SK-N-SH treated with all-trans-retinoic acid at 6 μM for 48 hours (cell line): ENCODE results near the gene PTPRJ.

Experiments
- ATAC-seq: fragments of 200-7000 bp; cut with Tn5 transposase; 3 replicates; pipeline ENCODE4 v1.9.1; 2020; ENCODE audit warnings: mild to moderate bottlenecking, moderate library complexity
- ARNTL ChIP-seq: fragments of 450-650 bp; formaldehyde crosslinking; IDR thresholded peaks from 2 replicates; pipeline ENCODE4 v1.5.0; 2020; ENCODE audit warnings: low read depth, mild to moderate bottlenecking, moderate library complexity, borderline replicate concordance
- BACH2 ChIP-seq: fragments of 250-450 bp; sonication (Bioruptor Pico); IDR thresholded peaks from 2 replicates; pipeline ENCODE4 v1.9.0; 2021; ENCODE audit warnings: mild to moderate bottlenecking, borderline replicate concordance
- CREB5 ChIP-seq: fragments of 250-450 bp; sonication (Bioruptor Pico); IDR thresholded peaks from 2 replicates; pipeline ENCODE4 v1.5.1; 2020; ENCODE audit warnings: low read depth, mild to moderate bottlenecking, moderate library complexity
- CSDC2 ChIP-seq: fragments of 250-450 bp; sonication (Bioruptor Pico); IDR thresholded peaks from 2 replicates; pipeline ENCODE4 v1.5.0; 2020; ENCODE audit warnings: mild to moderate bottlenecking, moderate library complexity
- CSRNP3 ChIP-seq: fragments of 250-450 bp; sonication (Bioruptor Pico); IDR thresholded peaks from 2 replicates; pipeline ENCODE4 v1.5.1; 2021; ENCODE audit warnings: mild to moderate bottlenecking, moderate library complexity
- ESRRG ChIP-seq: fragments of 250-450 bp; sonication (Bioruptor Pico); IDR thresholded peaks from 2 replicates; pipeline ENCODE4 v1.6.1; 2021; ENCODE audit warnings: mild to moderate bottlenecking
- OSR1 ChIP-seq: fragments of 250-450 bp; sonication (Bioruptor Pico); IDR thresholded peaks from 2 replicates; pipeline ENCODE4 v1.8.0; 2022; ENCODE audit warnings: moderate library complexity, mild to moderate bottlenecking, inconsistent platforms
- PATZ1 ChIP-seq: fragments of 250-450 bp; sonication (Bioruptor Pico); IDR thresholded peaks from 2 replicates; pipeline ENCODE4 v1.8.0; 2020; ENCODE audit warnings: mild to moderate bottlenecking, moderate library complexity, borderline replicate concordance
- POU6F1 ChIP-seq: fragments of 250-450 bp; sonication (Bioruptor Pico); IDR thresholded peaks from 2 replicates; pipeline ENCODE4 v1.8.0; 2021; ENCODE audit warnings: low read depth, mild to moderate bottlenecking, moderate library complexity, borderline replicate concordance
- PPARA ChIP-seq: fragments of 250-450 bp; sonication (Bioruptor Pico); IDR thresholded peaks from 2 replicates; pipeline ENCODE4 v1.5.0; 2020; ENCODE audit warnings: mild to moderate bottlenecking, borderline replicate concordance
- RARB ChIP-seq: fragments of 250-450 bp; sonication (Bioruptor Pico); IDR thresholded peaks from 2 replicates; pipeline ENCODE4 v1.8.0; 2021; ENCODE audit warnings: mild to moderate bottlenecking, moderate library complexity
- SNAI2 ChIP-seq: fragments of 250-450 bp; sonication (Bioruptor Pico); IDR thresholded peaks from 2 replicates; pipeline ENCODE4 v1.5.0; 2020; ENCODE audit warnings: mild to moderate bottlenecking, moderate library complexity
- TCF4 ChIP-seq: fragments of 250-450 bp; sonication (Bioruptor Pico); IDR thresholded peaks from 2 replicates; pipeline ENCODE4 v1.8.0; 2021; ENCODE audit warnings: mild to moderate bottlenecking, moderate library complexity, borderline replicate concordance
- TOX ChIP-seq: fragments of 250-450 bp; sonication (Bioruptor Pico); IDR thresholded peaks from 2 replicates; pipeline ENCODE4 v1.8.0; 2021; ENCODE audit warnings: mild to moderate bottlenecking, moderate library complexity, borderline replicate concordance
- ZC3H10 ChIP-seq: fragments of 250-450 bp; sonication (Bioruptor Pico); IDR thresholded peaks from 2 replicates; pipeline ENCODE4 v1.5.1; 2021; ENCODE audit warnings: mild to moderate bottlenecking, moderate library complexity
- ZFP3 ChIP-seq: fragments of 250-450 bp; sonication (Bioruptor Pico); IDR thresholded peaks from 2 replicates; pipeline ENCODE4 v1.5.0; 2020; ENCODE audit warnings: mild to moderate bottlenecking, moderate library complexity
- ZFP30 ChIP-seq: fragments of 450-650 bp; formaldehyde crosslinking; IDR thresholded peaks from 2 replicates; pipeline ENCODE4 v1.5.0; 2022; ENCODE audit warnings: mild to moderate bottlenecking, moderate library complexity
- ZNF565 ChIP-seq: fragments of 450-650 bp; formaldehyde crosslinking; conservative IDR thresholded peaks from 2 replicates; pipeline ENCODE4 v1.5.0; 2020; ENCODE audit warnings: low read depth, mild to moderate bottlenecking, moderate library complexity
- ZNF70 ChIP-seq: fragments of 450-650 bp; formaldehyde crosslinking; IDR thresholded peaks from 2 replicates; pipeline ENCODE4 v1.5.0; 2020; ENCODE audit warnings: mild to moderate bottlenecking, moderate library complexity
- ZNF8 ChIP-seq: fragments of 450-650 bp; formaldehyde crosslinking; IDR thresholded peaks from 2 replicates; pipeline ENCODE4 v1.5.0; 2020; ENCODE audit warnings: mild to moderate bottlenecking, moderate library complexity

Gene PTPRJ

GRCh38 chr11:48088682-48089050 is 108.3 kb downstream of the PTPRJ start:
- no peak for TF ChIP-seq BACH2 (CRISPR knock-in tag)
- TF ChIP-seq ZNF70 (CRISPR knock-in tag) = no peak
- no peak for TF ChIP-seq ZC3H10
- TF ChIP-seq ZFP30 = no peak
- no peak for TF ChIP-seq TOX (CRISPR knock-in tag)
- TF ChIP-seq OSR1 = no peak
- no peak for TF ChIP-seq CSRNP3 (CRISPR knock-in tag)
- TF ChIP-seq CREB5 = no peak
- TF ChIP-seq ZNF8 (CRISPR knock-in tag) = no peak
- no peak for TF ChIP-seq ESRRG
- ATAC-seq = no peak

- TF ChIP-seq ZC3H10 = no peak
- TF ChIP-seq BACH2 (CRISPR knock-in tag) = no peak
- no peak for TF ChIP-seq ZNF565 (CRISPR knock-in tag)
- ATAC-seq = no peak; the same call in 2 of the 3 replicates
These were observed 109.8 kb downstream of the PTPRJ start for GRCh38 chr11:48090174-48090573.

- TF ChIP-seq OSR1 (no peak), TCF4 (no peak), ZNF70 (CRISPR knock-in tag) (no peak), TOX (CRISPR knock-in tag) (no peak), ZFP3 (CRISPR knock-in tag) (no peak), ZNF565 (CRISPR knock-in tag) (no peak), POU6F1 (CRISPR knock-in tag) (no peak), PATZ1 (no peak), CSDC2 (CRISPR knock-in tag) (no peak)
- no peak for ATAC-seq
These were observed 111.2 kb downstream of the PTPRJ start for GRCh38 chr11:48091426-48092102.

- no peak for ATAC-seq
- no peak for TF ChIP-seq CSDC2 (CRISPR knock-in tag)
- TF ChIP-seq ZC3H10 = no peak
- no peak for TF ChIP-seq ARNTL
These were observed 113.0 kb downstream of the PTPRJ start for GRCh38 chr11:48093323-48093722.

GRCh38 chr11:48093795-48094642 is 113.7 kb downstream of the PTPRJ start:
- no peak for ATAC-seq
- TF ChIP-seq TCF4 (no peak), SNAI2 (CRISPR knock-in tag) (no peak), CSRNP3 (CRISPR knock-in tag) (no peak), CSDC2 (CRISPR knock-in tag) (no peak), ZNF70 (CRISPR knock-in tag) (no peak), PATZ1 (no peak), ZFP30 (no peak), CREB5 (no peak), ESRRG (no peak), ZNF8 (CRISPR knock-in tag) (no peak), RARB (CRISPR knock-in tag) (no peak), OSR1 (no peak), PPARA (CRISPR knock-in tag) (no peak), ZC3H10 (no peak), TOX (CRISPR knock-in tag) (no peak)
